GM12801 (cell line): ENCODE data around the gene C16orf87.

Source experiments
- CTCF ChIP-seq: IDR thresholded peaks from one replicate; pipeline ENCODE4 v1.5.1; 2011; ENCODE audit warnings: control low read depth; ENCODE audit not compliant: insufficient read length; ENCODE audit errors: extremely low read depth

The C16orf87 gene

GRCh38 chr16:46830902-46831647 lies at the start of gene C16orf87:
C16orf87 (minus strand) TSS chr16:46831180; CDS start chr16:46831149, 31 bp downstream.
- no peak for TF ChIP-seq CTCF

GRCh38 chr16:46875243-46875642 lies 44.3 kb upstream of the C16orf87 start:
- no peak for TF ChIP-seq CTCF

GRCh38 chr16:46873201-46873600 lies 42.2 kb upstream of the C16orf87 start:
- TF ChIP-seq CTCF = no peak

GRCh38 chr16:46871597-46871996 lies 40.6 kb upstream of the C16orf87 start:
- no peak for TF ChIP-seq CTCF

GRCh38 chr16:46866286-46866685 lies 35.3 kb upstream of the C16orf87 start:
- no peak for TF ChIP-seq CTCF

- TF ChIP-seq CTCF = no peak
Observed at GRCh38 chr16:46862555-46863447, 31.8 kb upstream of the C16orf87 start.

- TF ChIP-seq CTCF = no peak
Observed at GRCh38 chr16:46859719-46860152, 28.8 kb upstream of the C16orf87 start.
